ENCODE measurements around the gene C7orf33.

- no peak for TF ChIP-seq REST (IDR thresholded peaks at IDR 0.05; ENCODE audit: insufficient read depth in 1 of 2, low read depth in 2 of 2, low read length in 2 of 2)
- no peak for TF ChIP-seq POLR2AphosphoS5 (IDR thresholded peaks at IDR 0.05; ENCODE audit: low read depth, low read length)
- no peak for TF ChIP-seq SIN3A (IDR thresholded peaks at IDR 0.05; ENCODE audit: borderline replicate concordance, insufficient read depth, low read length)
Observed at GRCh38 chr7:148581624-148582023, 8.9 kb upstream of the C7orf33 start.
